ENCODE measurements around the gene PARD6B. TPM values are rescaled to one million over a fixed set of nuclear protein-coding genes. Genes with fewer than 3 reads are reported as not detected.
"Not testable (repeated sequence)": the region's sequence is repeated elsewhere in the genome, so short reads cannot be mapped to it uniquely, and the experiment has no call there.

The PARD6B gene
- total RNA-seq, 1 donor from 2014 or later: 7.1 TPM

GRCh38 chr20:50765674-50766073, 34.3 kb downstream of the PARD6B start:
- no peaks in the 10 kb centered on the region for H3K27me3 Mint-ChIP-seq (ENCODE audit: unreplicated experiment)
- no peak for DNase-seq (ENCODE audit: low spot score)
- no peak overlapping the region for H3K4me3 Mint-ChIP-seq (ENCODE audit: unreplicated experiment)
- peaks cover 9% of the 10 kb centered on the region for H3K4me1 Mint-ChIP-seq (ENCODE audit: unreplicated experiment)
- TF ChIP-seq CTCF (IDR thresholded peaks at IDR 0.05; ENCODE audit: unreplicated experiment): no peak
- no peaks in the 10 kb centered on the region for H3K36me3 Mint-ChIP-seq (ENCODE audit: low read depth, unreplicated experiment)
- H3K27ac Mint-ChIP-seq (ENCODE audit: unreplicated experiment): no peak overlapping the region
- no peaks in the 10 kb centered on the region for H3K9me3 Mint-ChIP-seq (ENCODE audit: unreplicated experiment)

GRCh38 chr20:50766955-50767809, 35.8 kb downstream of the PARD6B start:
- not testable (repeated sequence) for H3K36me3 Mint-ChIP-seq (ENCODE audit: low read depth, unreplicated experiment); H3K27ac Mint-ChIP-seq (ENCODE audit: unreplicated experiment); H3K9me3 Mint-ChIP-seq (ENCODE audit: unreplicated experiment); H3K4me1 Mint-ChIP-seq (ENCODE audit: unreplicated experiment); H3K27me3 Mint-ChIP-seq (ENCODE audit: unreplicated experiment); DNase-seq (ENCODE audit: low spot score); H3K4me3 Mint-ChIP-seq (ENCODE audit: unreplicated experiment)

GRCh38 chr20:50768991-50769390, 37.6 kb downstream of the PARD6B start:
- H3K9me3 Mint-ChIP-seq (ENCODE audit: unreplicated experiment); H3K4me3 Mint-ChIP-seq (ENCODE audit: unreplicated experiment); DNase-seq (ENCODE audit: low spot score); H3K4me1 Mint-ChIP-seq (ENCODE audit: unreplicated experiment); H3K36me3 Mint-ChIP-seq (ENCODE audit: low read depth, unreplicated experiment); H3K27ac Mint-ChIP-seq (ENCODE audit: unreplicated experiment); H3K27me3 Mint-ChIP-seq (ENCODE audit: unreplicated experiment): not testable (repeated sequence)

GRCh38 chr20:50769551-50770085, 38.2 kb downstream of the PARD6B start:
- not testable (repeated sequence) for H3K36me3 Mint-ChIP-seq (ENCODE audit: low read depth, unreplicated experiment); DNase-seq (ENCODE audit: low spot score); H3K4me1 Mint-ChIP-seq (ENCODE audit: unreplicated experiment); H3K4me3 Mint-ChIP-seq (ENCODE audit: unreplicated experiment); H3K27me3 Mint-ChIP-seq (ENCODE audit: unreplicated experiment); H3K9me3 Mint-ChIP-seq (ENCODE audit: unreplicated experiment); H3K27ac Mint-ChIP-seq (ENCODE audit: unreplicated experiment)

GRCh38 chr20:50771419-50772080, 40.2 kb downstream of the PARD6B start:
- DNase-seq (ENCODE audit: low spot score); H3K4me1 Mint-ChIP-seq (ENCODE audit: unreplicated experiment); H3K36me3 Mint-ChIP-seq (ENCODE audit: low read depth, unreplicated experiment); H3K4me3 Mint-ChIP-seq (ENCODE audit: unreplicated experiment); H3K27me3 Mint-ChIP-seq (ENCODE audit: unreplicated experiment); H3K27ac Mint-ChIP-seq (ENCODE audit: unreplicated experiment); H3K9me3 Mint-ChIP-seq (ENCODE audit: unreplicated experiment): not testable (repeated sequence)

- no peak for TF ChIP-seq CTCF (IDR thresholded peaks at IDR 0.05; ENCODE audit: unreplicated experiment)
- no peak overlapping the region for H3K27ac Mint-ChIP-seq (ENCODE audit: unreplicated experiment)
- H3K27me3 Mint-ChIP-seq (ENCODE audit: unreplicated experiment): no peaks in the 10 kb centered on the region
These were observed 41.2 kb downstream of the PARD6B start for GRCh38 chr20:50772420-50773185.

More at GRCh38 chr20:50772420-50773185, 41.2 kb downstream of the PARD6B start:
- Mint-ChIP-seq H3K4me3 (ENCODE audit: unreplicated experiment) (no peak overlapping the region), H3K9me3 (ENCODE audit: unreplicated experiment) (no peaks in the 10 kb centered on the region), H3K36me3 (ENCODE audit: low read depth, unreplicated experiment) (no peaks in the 10 kb centered on the region), H3K4me1 (ENCODE audit: unreplicated experiment) (peaks cover 5% of the 10 kb centered on the region)
- DNase-seq (ENCODE audit: low spot score): no peak

Measured in endothelial cell (in vitro differentiated cells).